GF-D8 (cell line): Measurements from ENCODE around the gene DNAH8.
"Not testable (repeated sequence)": the region's sequence is repeated elsewhere in the genome, so short reads cannot be mapped to it uniquely, and the experiment has no call there.

Source experiments
- DNase-seq: peaks from one replicate; lab custom pipeline; 2025; lab: John Stamatoyannopoulos, UW

The DNAH8 gene

DNA sequence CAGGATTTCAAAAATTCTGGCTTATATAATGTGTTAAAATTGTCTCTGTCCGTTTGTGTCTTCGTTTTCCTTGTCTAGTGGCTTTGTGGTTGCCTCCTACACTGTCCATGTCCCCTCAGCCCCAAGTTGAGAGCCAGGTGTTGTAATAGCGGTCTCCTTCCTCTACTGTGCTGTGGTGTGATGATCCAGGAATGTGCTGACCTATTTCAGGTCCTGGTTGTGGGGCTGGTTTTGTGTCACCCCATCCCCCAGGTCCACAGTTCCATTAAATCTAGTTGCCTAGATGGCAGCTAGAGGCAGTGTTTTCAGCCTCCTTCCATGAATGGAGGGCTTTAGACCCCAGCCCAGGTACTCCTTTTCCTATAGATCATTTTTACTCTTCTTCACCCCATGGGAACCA, 128.7 kb downstream of the DNAH8 start:
- no peak for DNase-seq

- DNase-seq = no peak
These were observed 130.8 kb downstream of the DNAH8 start for GRCh38 chr6:38845931-38846330.

GRCh38 chr6:38846361-38846760, 131.2 kb downstream of the DNAH8 start:
- DNase-seq = no peak

DNA sequence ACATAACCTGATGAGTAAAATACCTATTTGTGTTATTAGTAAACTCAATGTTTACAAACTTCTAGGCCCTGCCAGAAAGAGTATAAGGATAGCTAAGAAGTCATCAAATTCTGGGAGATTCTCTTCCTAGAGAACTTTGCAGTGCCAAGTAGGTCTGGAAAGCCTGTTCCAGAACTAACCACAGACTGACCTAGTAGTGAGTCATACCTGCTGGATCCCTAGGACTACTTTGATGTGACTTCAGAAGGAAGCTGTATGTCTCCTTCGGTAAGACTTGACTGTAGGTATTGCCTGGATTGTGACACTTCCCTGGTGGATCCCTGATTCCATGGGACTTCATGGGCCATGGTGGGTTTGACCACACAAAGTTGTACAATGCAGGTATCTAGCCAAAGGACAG, 131.7 kb downstream of the DNAH8 start:
- no peak for DNase-seq

DNA sequence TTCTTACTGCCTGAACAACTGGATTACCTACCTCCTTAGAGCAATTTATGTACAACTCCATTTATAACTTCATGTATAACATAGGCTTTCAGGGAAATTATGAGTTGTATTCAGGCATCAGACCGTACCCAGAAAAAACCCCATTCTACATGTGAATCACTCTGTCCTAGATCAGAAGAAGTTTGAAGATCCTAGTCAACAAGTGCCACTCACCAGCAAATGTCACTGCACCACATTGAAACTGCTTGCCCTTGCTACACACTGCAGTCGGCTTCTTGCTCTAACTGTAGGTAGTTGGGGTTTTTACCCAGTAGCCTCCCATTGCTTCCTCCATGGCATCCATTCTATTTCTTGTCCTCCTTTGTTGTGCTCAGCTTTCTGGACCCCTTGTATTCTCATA, 132.4 kb downstream of the DNAH8 start:
- no peak for DNase-seq

- no peak for DNase-seq
These were observed 133.6 kb downstream of the DNAH8 start for GRCh38 chr6:38848760-38849159.

GRCh38 chr6:38852215-38852614, 137.1 kb downstream of the DNAH8 start:
- no peak for DNase-seq

DNA sequence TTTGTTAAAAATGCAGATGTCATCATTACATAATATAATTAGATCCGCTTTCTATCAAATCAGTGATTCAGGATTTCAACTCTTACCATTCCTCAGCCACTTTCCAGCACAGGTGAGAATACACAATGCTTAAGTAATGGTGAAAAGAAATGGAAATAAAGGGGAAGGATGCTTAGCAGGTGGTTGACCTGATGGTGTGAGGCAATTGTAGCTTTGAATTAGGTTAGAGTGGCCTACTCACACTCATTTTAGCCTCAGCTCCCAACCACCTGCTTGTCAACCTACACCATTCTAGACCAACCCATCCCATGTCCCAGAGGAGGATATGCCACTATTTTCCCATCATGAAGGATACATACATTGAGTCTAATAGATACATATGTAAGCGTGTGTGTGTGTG, 138.1 kb downstream of the DNAH8 start:
- DNase-seq = no peak

- no peak for DNase-seq
These were observed 141.4 kb downstream of the DNAH8 start for GRCh38 chr6:38856492-38856891.

GRCh38 chr6:38857815-38858214, 142.7 kb downstream of the DNAH8 start:
- no peak for DNase-seq

- no peak for DNase-seq
These were observed 144.9 kb downstream of the DNAH8 start for GRCh38 chr6:38860041-38860440.

DNA sequence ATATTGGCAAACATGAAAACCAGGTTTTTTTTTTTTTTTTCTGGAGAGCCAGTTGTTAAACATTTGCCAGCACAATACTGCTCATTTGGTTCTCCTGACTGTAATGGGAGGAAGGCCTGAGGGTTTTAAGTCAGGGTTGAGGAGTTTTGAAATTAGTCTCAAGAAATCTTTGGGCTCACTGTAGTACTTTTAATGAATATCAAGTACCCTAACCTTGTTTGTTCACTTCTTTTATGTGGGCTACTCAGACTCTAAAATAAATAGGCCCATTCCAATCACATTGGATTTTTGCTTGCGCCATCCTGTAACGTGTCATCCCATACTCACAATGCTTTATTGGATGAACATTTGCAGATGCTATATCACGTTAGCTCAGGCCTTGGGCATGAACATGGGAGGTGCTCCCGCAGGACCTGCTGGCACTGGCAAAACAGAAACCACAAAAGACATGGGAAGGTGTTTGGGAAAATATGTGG, 146.9 kb downstream of the DNAH8 start:
- no peak for DNase-seq

DNA sequence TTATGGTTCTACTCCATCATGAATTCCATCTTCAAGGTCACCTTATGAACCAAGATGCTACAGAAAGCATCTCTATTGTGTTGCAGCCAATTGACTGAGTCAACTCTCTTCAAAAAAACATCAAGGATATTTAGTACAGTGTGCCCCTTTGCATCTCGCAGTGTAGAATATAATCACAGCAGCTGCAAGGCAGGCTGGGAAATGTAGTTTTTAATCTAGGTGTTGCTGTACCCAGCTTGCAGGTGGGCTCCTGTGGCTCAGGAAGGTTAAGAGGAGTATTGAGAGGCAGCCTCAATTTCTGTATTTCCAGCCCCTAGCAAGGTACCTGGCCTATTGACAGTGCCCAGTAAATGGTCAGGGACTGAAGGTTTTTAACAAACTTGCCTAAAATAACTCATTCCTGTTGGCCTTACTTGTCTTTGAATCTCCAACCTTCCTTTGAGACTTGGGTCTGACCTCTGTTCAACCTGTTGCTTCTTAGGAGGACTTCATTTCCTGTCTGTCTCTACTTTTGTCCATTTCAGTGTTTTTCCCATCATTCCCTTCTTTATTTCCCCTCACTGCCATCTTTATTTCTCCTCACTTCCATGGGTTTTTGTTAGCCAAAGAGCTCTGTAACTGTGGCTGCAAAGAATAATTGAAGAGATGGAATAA, 150.5 kb downstream of the DNAH8 start:
- no peak for DNase-seq

DNA sequence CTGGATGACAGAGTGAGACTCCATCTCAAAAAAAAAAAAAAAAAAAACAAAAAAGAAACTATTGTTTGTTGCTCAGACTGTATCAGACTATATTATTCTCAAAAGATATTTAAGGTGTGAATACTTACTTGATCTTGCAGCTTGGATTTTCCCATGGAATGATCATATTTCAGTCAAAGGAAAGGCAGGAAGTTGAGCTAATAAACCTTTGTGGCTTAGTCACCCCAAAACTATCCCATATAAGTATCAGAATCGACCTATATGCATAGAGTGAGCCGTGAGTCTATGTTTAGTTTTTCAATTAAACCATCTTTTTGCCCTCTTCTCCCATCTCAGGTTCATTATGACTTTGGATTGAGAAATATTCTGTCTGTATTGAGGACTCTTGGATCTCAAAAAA, 152.6 kb downstream of the DNAH8 start:
- no peak for DNase-seq

GRCh38 chr6:38871741-38872568, 156.8 kb downstream of the DNAH8 start:
- no peak for DNase-seq

DNA sequence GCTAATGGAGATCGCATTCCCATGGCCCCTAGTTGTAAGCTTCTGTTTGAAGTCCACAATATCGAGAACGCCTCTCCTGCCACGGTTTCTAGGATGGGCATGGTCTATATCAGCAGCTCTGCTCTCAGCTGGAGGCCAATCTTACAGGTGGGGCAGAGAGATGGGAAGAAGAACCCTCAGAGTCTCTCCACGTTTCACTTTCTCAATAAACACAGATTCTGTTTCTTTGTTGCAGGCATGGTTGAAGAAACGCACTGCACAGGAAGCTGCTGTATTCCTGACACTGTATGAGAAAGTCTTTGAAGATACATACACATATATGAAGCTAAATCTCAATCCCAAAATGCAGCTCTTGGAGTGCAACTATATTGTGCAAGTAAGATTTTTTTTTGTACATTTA, 157.9 kb downstream of the DNAH8 start:
- no peak for DNase-seq

DNA sequence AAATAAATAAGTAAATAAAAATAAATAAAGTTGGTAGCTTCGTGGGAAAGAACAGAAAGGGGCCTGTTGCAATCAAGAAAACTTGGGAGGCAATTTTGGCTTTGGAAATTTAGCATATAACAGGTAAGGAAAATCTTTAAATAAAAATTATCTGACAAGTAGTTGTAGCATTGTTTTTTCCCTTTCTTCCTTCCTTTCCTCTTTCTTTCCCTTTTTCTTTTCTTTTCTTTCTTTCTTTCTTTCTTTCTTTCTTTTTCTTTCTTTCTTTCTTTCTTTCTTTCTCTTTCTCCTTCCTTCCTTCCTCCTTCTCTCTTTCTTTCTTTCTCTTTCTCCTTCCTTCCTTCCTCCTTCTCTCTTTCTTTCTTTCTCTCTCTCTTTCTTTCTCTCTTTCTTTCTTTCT, 158.7 kb downstream of the DNAH8 start:
- DNase-seq = not testable (repeated sequence)

DNA sequence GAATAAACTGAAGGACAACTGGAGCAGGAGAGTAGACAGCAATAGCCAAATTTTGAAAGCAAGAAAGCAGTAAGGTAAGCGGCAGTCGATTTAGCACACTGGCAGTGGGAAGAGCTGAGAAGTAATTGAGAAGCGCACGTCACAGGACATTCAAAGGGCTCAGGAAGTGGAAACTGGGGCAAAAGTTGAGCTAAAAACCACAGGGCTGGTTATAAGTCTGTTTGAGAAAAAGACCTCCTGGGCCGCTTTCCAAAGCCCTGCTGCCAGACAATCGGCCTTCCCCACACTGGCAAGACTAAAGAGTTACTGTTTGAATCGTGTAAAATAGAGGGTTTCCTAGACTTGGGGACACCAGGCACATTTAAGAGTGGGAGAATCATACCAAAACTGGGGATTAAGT, 161.4 kb downstream of the DNAH8 start:
- no peak for DNase-seq

- DNase-seq = no peak
These were observed 162.6 kb downstream of the DNAH8 start for GRCh38 chr6:38877721-38878120.

DNA sequence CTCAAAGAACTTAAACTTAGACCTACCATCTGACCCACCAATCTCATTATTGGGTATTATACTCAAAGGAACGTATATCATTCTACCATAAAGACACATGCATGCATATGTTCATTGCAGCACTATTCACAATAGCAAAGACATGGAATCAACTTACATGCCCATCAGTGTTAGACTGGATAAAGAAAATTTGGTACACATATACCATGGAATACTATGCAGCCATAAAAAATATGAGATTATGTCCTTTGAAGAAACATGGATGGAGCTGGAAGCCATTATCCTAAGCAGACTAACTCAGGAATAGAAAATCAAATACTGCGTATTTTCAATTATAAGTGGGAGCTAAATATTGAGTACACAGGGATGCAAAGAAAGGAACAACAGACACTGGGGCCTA, 167.0 kb downstream of the DNAH8 start:
- DNase-seq = no peak

- no peak for DNase-seq
These were observed 182.4 kb downstream of the DNAH8 start for GRCh38 chr6:38897507-38897906.

GRCh38 chr6:38901802-38902522, 186.9 kb downstream of the DNAH8 start:
- DNase-seq = no peak

GRCh38 chr6:38906582-38906981, 191.5 kb downstream of the DNAH8 start:
- no peak for DNase-seq
